ENCODE results near the gene MED23.
"Not testable (repeated sequence)": the region's sequence is repeated elsewhere in the genome, so short reads cannot be mapped to it uniquely, and the experiment has no call there.

The MED23 gene

GRCh38 chr6:131568726-131569125, 59.3 kb downstream of the MED23 start:
- DNase-seq = no peak

- DNase-seq = no peak
Measured at GRCh38 chr6:131565056-131565455, 63.0 kb downstream of the MED23 start.

- no peak for DNase-seq
Measured at GRCh38 chr6:131561925-131562707, 65.9 kb downstream of the MED23 start.

GRCh38 chr6:131558922-131559321, 69.1 kb downstream of the MED23 start:
- DNase-seq = no peak

- no peak for DNase-seq
Measured at GRCh38 chr6:131555992-131556391, 72.0 kb downstream of the MED23 start.

GRCh38 chr6:131552572-131552971, 75.5 kb downstream of the MED23 start:
- DNase-seq = no peak

- no peak for DNase-seq
Measured at GRCh38 chr6:131551902-131552301, 76.1 kb downstream of the MED23 start.

- DNase-seq = no peak
Measured at GRCh38 chr6:131549811-131550210, 78.2 kb downstream of the MED23 start.

GRCh38 chr6:131548441-131548840, 79.6 kb downstream of the MED23 start:
- DNase-seq = no peak

- no peak for DNase-seq
Measured at GRCh38 chr6:131547488-131547887, 80.6 kb downstream of the MED23 start.

- no peak for DNase-seq
Measured at GRCh38 chr6:131545317-131545716, 82.7 kb downstream of the MED23 start.

- not testable (repeated sequence) for DNase-seq
Measured at GRCh38 chr6:131538615-131539014, 89.4 kb downstream of the MED23 start.

- DNase-seq = no peak
Measured at GRCh38 chr6:131532580-131533039, 95.4 kb downstream of the MED23 start.

- DNase-seq = not testable (repeated sequence)
Measured at GRCh38 chr6:131531681-131532080, 96.4 kb downstream of the MED23 start.

GRCh38 chr6:131530936-131531335, 97.1 kb downstream of the MED23 start:
- not testable (repeated sequence) for DNase-seq

GRCh38 chr6:131524695-131525336, 103.2 kb downstream of the MED23 start:
- DNase-seq = no peak

GRCh38 chr6:131523988-131524673, 103.9 kb downstream of the MED23 start:
- no peak for DNase-seq

Data from cortex of kidney (tissue), 1 donor.